KOPT-K1 (cell line): ENCODE results near the gene ATP13A1.
"Not testable (repeated sequence)": the region's sequence is repeated elsewhere in the genome, so short reads cannot be mapped to it uniquely, and the experiment has no call there.

Source experiments
- H3K27ac ChIP-seq: fragments of 200-600 bp; sonication (generic); 2 replicates; pipeline ENCODE4 v1.5.1; 2016; ENCODE audit warnings: antibody characterized with exemption, mild to moderate bottlenecking, low read depth, low read length; ENCODE audit not compliant: poor library complexity, severe bottlenecking
- H3K36me3 ChIP-seq: fragments of 200-600 bp; sonication (generic); 2 replicates; pipeline ENCODE4 v1.5.1; 2017; ENCODE audit warnings: antibody characterized with exemption, mild to moderate bottlenecking, low read length, moderate library complexity; ENCODE audit not compliant: insufficient read depth
- H3K9me3 ChIP-seq: fragments of 200-600 bp; sonication (generic); 2 replicates; pipeline ENCODE4 v1.5.1; 2017; ENCODE audit warnings: antibody characterized with exemption, low read length, mild to moderate bottlenecking; ENCODE audit not compliant: insufficient read depth, poor library complexity, severe bottlenecking

The ATP13A1 gene

GRCh38 chr19:19677579-19677978 lies 14.1 kb upstream of the ATP13A1 start:
- Histone ChIP-seq H3K9me3 (peaks cover 100% of the 10 kb centered on the region), H3K36me3 (peaks cover 100% of the 10 kb centered on the region), H3K27ac (no peak overlapping the region)

- peaks cover 97% of the 10 kb centered on the region for H3K36me3 ChIP-seq
- H3K27ac ChIP-seq: no peak overlapping the region
- H3K9me3 ChIP-seq: peaks cover 95% of the 10 kb centered on the region
Measured at GRCh38 chr19:19674315-19674714, 10.8 kb upstream of the ATP13A1 start.

GRCh38 chr19:19672816-19673215 lies 9.3 kb upstream of the ATP13A1 start:
- Histone ChIP-seq H3K36me3 (peaks cover 82% of the 10 kb centered on the region), H3K9me3 (peaks cover 80% of the 10 kb centered on the region), H3K27ac (no peak overlapping the region)

DNA sequence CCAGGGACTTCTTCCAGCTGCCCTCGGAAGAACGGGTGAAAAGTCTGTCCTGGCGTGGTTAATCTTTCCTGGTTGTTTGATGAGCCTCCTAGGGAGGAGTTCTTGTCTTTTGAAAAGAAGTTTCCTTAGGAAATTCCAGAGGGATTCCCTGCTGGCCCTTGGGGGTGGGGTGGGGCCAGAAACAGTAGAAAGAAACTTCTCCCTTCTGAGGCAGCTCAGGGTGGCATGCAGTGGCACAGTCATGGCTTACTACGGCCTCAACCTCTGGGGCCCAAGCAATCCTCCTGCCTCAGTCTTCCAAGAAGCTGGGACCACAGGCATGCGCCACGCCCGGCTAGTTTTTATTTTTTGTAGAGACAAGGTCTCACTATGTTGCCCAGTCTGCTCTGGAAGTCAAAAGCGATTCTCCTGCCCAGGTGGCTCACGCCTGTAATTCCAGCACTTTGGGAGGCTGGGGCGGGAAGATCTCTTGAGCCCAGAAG lies 6.6 kb upstream of the ATP13A1 start:
- Histone ChIP-seq H3K27ac (peak overlapping the region; percentile 89), H3K9me3 (peaks cover 53% of the 10 kb centered on the region), H3K36me3 (peaks cover 55% of the 10 kb centered on the region)

- peak within 1 kb of the TSS; percentile 89 for H3K27ac ChIP-seq
Measured at GRCh38 chr19:19668230-19669012, 4.9 kb upstream of the ATP13A1 start, which contains the start of gene ZNF101. Gene ZNF101 (plus strand): TSS chr19:19668839. CDS start chr19:19668964, 125 bp downstream.

GRCh38 chr19:19665420-19665948 lies 2.0 kb upstream of the ATP13A1 start:
- peaks cover 17% of the 10 kb centered on the region; the same call in 1 of the 2 replicates for H3K36me3 ChIP-seq
- H3K9me3 ChIP-seq, H3K27ac ChIP-seq: not testable (repeated sequence)

More at GRCh38 chr19:19668230-19669012, 4.9 kb upstream of the ATP13A1 start, which contains the start of gene ZNF101:
- H3K9me3 ChIP-seq: peaks cover 36% of the 10 kb centered on the region
- peaks cover 38% of the 10 kb centered on the region for H3K36me3 ChIP-seq

DNA sequence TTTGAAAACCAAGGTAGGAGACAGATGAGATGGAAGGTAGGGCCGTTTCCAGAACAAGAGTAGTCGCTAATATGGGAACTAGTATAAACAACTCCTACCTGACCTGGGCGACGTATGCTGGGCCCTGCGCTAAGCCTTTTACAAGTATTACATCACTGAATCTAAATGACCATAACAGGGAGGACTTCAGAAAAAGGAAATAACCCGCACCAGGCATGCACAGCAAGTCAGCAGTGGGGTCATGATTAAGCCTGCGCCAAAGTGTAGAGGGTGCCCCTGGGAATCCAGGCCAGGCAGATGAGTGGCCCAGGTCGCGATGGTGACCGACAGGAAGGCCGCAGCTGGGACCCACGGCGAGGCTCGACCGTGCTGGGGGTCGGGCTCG lies 613 bp downstream of the ATP13A1 start:
- Histone ChIP-seq H3K9me3 (no peaks in the 10 kb centered on the region), H3K36me3 (peaks cover 35% of the 10 kb centered on the region), H3K27ac (peak overlapping the region; percentile 81)

DNA sequence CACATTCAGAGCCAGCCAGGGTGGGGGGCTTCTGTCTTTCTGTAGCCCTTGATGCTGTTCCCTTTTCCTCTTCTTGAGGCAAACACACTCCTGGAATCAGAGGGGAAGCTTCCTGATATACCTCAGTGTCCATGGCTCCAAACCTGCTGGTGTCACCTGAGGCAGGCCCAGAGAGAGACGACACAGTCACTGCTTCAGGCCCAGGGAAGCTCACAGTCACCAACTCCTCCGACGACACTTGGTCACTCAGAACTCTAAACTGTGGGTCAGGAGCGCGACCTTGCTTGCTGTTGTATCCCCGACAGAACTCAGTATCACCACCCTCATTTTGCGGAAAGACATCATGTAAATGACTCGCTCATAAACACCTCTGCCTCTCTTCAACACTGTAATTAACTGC lies 1.1 kb downstream of the ATP13A1 start:
- no peaks in the 10 kb centered on the region for H3K9me3 ChIP-seq
- peaks cover 40% of the 10 kb centered on the region for H3K36me3 ChIP-seq
- peak overlapping the region; percentile 81 for H3K27ac ChIP-seq

DNA sequence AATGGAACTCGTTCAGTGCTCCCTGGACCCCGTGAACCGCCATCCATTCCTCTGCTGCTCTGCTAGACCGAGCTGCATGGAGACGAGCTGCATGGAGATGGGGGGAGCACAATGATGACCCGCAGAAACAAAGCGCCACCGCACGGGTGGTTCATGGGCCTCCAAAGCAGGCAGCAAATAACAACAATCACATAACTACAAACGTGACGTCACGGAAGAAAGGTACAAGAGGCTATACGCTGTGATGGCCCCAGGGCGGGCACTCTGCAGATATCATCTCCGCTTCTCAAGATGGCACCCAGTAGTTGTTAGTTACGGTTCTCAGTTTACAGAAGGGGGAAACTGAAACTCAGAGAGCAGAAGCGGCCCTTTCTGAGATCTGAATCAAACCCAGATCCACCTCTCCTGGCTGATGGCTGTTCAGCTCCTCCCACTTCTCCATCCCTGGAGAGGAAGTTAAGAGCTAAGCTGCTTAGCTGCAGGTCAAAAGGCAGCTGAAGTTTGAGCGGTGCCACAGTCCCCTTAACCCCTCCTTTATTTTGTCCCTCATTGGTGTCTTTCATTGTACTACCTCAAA lies 1.7 kb downstream of the ATP13A1 start:
- Histone ChIP-seq H3K27ac (peak overlapping the region; percentile 81), H3K9me3 (no peaks in the 10 kb centered on the region), H3K36me3 (peaks cover 46% of the 10 kb centered on the region)

GRCh38 chr19:19661141-19661674 lies 2.3 kb downstream of the ATP13A1 start:
- Histone ChIP-seq H3K9me3 (no peaks in the 10 kb centered on the region), H3K36me3 (peaks cover 51% of the 10 kb centered on the region), H3K27ac (peak overlapping the region; percentile 81)

DNA sequence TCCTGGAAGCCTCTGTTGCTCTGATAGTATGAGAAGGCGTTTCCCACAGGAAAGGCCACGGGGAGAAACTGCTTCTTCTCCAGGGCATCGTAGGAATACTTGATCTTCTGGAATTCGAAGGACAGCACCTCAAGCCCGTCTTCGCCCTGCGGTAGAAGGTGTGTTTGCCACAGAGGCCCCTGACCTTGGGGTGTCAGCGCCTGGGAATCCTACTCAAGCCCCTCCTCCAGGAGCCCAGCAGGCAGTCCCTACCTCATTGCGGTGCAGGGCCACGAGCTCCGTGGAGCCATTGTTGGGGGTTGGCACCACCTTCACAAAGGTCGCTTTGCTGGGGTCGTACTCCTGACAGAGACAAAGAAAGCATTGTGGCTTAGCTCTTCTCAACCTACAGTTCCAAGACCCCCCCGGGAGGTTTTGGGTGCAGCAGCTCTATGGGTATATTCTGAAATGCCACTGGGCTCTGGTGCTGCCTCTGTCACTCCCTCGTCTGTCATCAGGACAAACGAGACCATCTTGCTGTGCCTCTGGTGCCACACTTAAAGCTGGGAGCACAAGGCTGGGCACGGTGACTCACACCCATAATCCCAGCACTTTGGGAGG lies 3.7 kb downstream of the ATP13A1 start:
- H3K36me3 ChIP-seq: peaks cover 66% of the 10 kb centered on the region
- no peak overlapping the region for H3K27ac ChIP-seq
- no peaks in the 10 kb centered on the region for H3K9me3 ChIP-seq

DNA sequence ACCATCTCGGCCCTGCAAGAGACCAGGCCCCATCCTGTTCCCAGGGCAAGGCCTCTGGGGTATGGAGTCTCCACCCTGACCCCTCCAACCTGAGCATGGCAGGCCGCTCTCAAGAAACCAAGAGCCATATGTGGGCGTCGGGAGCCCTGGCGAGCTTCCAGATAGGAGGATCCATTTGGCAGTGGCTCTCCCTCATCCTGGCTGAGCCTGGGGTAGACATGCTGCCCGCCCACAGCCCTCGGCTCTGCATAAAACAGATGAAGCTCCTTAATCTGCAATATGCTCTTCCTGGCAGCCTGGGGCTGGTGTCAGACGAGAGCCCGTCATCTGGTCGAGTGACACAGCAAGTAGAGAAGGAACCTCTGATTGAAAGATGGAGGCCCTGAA lies 6.1 kb downstream of the ATP13A1 start:
- Histone ChIP-seq H3K36me3 (peaks cover 90% of the 10 kb centered on the region), H3K9me3 (no peaks in the 10 kb centered on the region), H3K27ac (no peak overlapping the region)

DNA sequence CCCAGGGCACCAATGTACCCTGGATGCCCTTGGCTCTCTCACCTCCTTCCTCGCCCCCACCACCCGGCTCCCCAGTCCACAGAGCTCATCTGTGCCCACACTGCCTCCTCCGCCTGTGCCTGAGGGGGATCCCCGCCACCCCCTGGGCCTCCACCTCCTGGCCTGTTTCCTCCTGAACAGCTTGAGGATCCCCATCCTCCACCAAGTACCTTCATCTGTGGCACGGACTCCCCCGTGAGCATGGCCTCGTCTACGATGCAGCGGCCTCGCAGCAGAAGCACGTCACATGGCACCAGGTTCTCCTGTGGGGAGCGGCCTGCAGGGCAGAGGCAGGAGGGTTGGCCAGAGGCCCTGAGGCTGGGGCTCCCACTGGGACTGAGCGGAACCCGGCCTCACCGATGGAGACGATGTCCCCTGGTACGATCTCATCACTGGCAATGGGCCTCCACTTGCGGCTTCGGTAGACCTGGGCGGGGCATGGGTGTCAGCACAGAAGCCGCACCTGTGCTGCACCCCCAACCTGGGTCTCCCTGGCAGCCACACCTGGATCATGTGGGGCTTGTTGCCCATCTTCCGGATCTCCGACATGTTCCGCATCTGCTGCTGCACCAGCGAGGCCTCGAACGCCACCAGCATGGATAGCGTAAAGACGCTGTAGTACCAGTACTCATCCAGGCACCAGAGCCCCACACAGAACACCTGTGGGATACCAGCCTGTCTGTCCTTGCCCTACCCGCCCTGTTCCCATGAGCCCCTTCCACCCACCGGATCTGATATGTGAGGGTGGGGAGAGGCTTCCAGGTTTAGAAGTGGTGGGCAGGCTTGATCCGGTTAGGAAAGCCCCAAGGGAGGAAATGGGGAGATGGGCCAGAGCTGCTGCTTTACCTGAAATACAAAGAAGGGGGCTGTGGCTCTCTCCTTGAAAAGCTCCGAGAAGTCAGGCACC lies 6.8 kb downstream of the ATP13A1 start:
- Histone ChIP-seq H3K36me3 (peaks cover 94% of the 10 kb centered on the region), H3K9me3 (no peaks in the 10 kb centered on the region), H3K27ac (no peak overlapping the region)

GRCh38 chr19:19655641-19656343 lies 7.7 kb downstream of the ATP13A1 start:
- Histone ChIP-seq H3K36me3 (peaks cover 97% of the 10 kb centered on the region), H3K27ac (no peak overlapping the region), H3K9me3 (no peaks in the 10 kb centered on the region)
